Thoracic aorta (tissue), 2 donors: ENCODE data around the gene NFYC. TPM values are rescaled to one million over a fixed set of nuclear protein-coding genes. Genes with fewer than 3 reads are reported as not detected.

Source experiments
- ATAC-seq: fragments of 150-250 bp; one replicate; pipeline ENCODE4 v1.8.0; 2017; ENCODE audit warnings: low read depth; ENCODE audit not compliant: insufficient number of reproducible peaks, low FRiP score
- DNase-seq: peaks from one replicate; pipeline ENCODE4 v3.0.0-alpha.2; 2020; ENCODE audit warnings: low spot score
- H3K27ac ChIP-seq, 2 donors: fragments of 200-600 bp; sonication (generic); 1 replicate in 1 of 2; 2 replicates in 1 of 2; pipeline ENCODE4 v1.5.1; 2016; ENCODE audit warnings: mild to moderate bottlenecking in 2 of 2, moderate library complexity in 2 of 2
- H3K27me3 ChIP-seq: fragments of 200-600 bp; sonication (generic); replicated peaks from 2 replicates; pipeline ENCODE4 v1.6.0; 2016; ENCODE audit warnings: mild to moderate bottlenecking; ENCODE audit not compliant: insufficient read depth
- H3K36me3 ChIP-seq: fragments of 200-600 bp; sonication (generic); one replicate; pipeline ENCODE4 v1.5.1; 2016
- H3K4me1 ChIP-seq, 2 donors: fragments of 200-600 bp; sonication (generic); 1 replicate in 1 of 2; 2 replicates in 1 of 2; pipeline versions ENCODE4 v1.5.1 to v1.6.0; 2016; ENCODE audit warnings: low read depth in 2 of 2, mild to moderate bottlenecking in 1 of 2; ENCODE audit not compliant: control insufficient read depth in 1 of 2
- H3K4me3 ChIP-seq: fragments of 200-600 bp; sonication (generic); 2 replicates; pipeline ENCODE4 v1.5.1; 2016; ENCODE audit warnings: mild to moderate bottlenecking
- H3K9me3 ChIP-seq: fragments of 200-600 bp; sonication (generic); 2 replicates; pipeline ENCODE4 v1.5.1; 2016
- CTCF ChIP-seq: fragments of 200-600 bp; sonication (generic); IDR thresholded peaks from one replicate; pipeline ENCODE4 v1.5.1; 2019; ENCODE audit warnings: antibody characterized with exemption
- total RNA-seq, 2 donors: library from RNA; depleted of rRNA; stranded (reverse); fragments of >200 nt; gene quantifications; one replicate each; pipeline versions ENCODE4 v1.1.0 to v1.2.3, GENCODE V29; 2016

Gene NFYC
- total RNA-seq, 2 donors from 2014 or later, result 38.9 to 40.6 TPM

DNA sequence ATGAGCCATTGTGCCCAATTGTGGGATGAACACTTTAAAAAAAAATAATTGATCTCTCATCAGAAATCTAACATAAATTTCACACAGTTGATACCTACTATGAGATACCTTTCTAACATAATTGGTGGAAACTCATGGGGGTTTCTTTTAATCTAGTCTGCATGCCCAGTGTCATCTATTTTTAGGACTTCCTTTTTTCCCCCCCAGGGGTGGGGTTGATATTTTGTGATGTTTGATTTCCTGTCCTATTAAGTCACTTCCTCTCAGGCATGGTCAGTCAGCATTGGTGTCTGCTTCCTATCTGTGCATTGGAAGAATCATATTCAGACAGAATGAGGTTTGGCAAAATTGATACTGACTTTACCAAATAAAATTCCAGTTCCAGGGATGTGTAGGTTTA is 21.5 kb downstream of the NFYC start:
- no peak for TF ChIP-seq CTCF

DNA sequence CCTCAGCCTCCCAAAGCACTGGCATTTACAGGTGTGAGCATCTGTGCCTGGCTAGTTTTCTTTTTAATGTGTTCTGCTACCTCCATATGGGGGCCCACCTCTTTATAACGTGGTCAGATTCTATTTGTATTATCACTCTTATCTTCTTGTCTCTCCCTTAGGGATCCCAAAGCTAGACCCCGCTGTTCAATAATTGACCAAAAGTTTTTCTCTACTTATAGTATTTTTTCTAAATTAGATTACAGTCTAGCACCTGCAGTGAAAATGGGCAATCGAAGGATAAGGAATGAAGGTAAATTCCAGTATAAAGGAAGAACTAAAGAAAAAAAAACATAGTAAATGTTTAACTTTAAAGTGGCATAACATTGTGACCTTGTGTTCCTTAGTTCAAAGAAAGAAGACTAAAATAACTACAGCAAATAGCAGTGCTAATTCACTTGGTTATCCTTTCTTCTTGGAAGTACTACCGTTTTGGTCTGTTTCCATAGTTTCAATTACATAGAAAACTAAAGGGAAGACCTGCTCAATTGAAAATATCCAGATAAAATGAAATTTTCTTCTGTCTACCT is 24.1 kb downstream of the NFYC start:
- Histone ChIP-seq H3K27ac (no peak overlapping the region), H3K27me3 (no peaks in the 10 kb centered on the region), H3K36me3 (no peaks in the 10 kb centered on the region), H3K9me3 (no peaks in the 10 kb centered on the region), H3K4me3 (no peak overlapping the region), H3K4me1 (peaks cover 30 to 43% of the 10 kb centered on the region in 2 donors)
- no peak for TF ChIP-seq CTCF
- DNase-seq (no peak), ATAC-seq (no peak)

More for the DNA sequence above, 21.5 kb downstream of the NFYC start:
- no peaks in the 10 kb centered on the region for H3K9me3 ChIP-seq
- no peaks in the 10 kb centered on the region for H3K36me3 ChIP-seq
- peaks cover 40 to 52% of the 10 kb centered on the region in 2 donors for H3K4me1 ChIP-seq
- no peak overlapping the region for H3K4me3 ChIP-seq
- ATAC-seq (no peak), DNase-seq (no peak)
- H3K27me3 ChIP-seq, result no peaks in the 10 kb centered on the region
- H3K27ac ChIP-seq, result peak overlapping the region in 1 of 2 donors; percentile 5

DNA sequence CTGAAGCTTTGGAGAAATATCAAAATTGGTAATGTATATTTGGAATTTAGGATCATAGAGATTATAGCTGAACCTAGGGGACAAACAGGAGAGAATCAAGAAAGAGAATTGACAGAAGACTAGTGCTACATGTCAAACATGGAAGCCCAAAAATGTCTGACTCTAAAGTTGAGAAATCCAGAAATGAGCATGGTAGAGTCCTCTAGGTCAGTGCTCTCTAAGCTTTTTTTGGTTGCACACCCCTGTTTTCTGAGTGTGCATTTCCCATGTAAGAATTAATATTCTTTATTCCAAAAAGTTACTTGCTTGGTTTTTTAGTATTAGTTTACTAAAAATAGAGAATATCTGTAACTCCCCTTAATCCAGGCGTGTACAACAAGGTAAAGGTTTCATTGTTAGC is 25.6 kb downstream of the NFYC start:
- Histone ChIP-seq H3K9me3 (no peaks in the 10 kb centered on the region), H3K27me3 (no peaks in the 10 kb centered on the region), H3K27ac (no peak overlapping the region), H3K36me3 (no peaks in the 10 kb centered on the region), H3K4me3 (no peak overlapping the region), H3K4me1 (peaks cover 15 to 34% of the 10 kb centered on the region in 2 donors)
- no peak for TF ChIP-seq CTCF
- ATAC-seq (no peak), DNase-seq (no peak)

DNA sequence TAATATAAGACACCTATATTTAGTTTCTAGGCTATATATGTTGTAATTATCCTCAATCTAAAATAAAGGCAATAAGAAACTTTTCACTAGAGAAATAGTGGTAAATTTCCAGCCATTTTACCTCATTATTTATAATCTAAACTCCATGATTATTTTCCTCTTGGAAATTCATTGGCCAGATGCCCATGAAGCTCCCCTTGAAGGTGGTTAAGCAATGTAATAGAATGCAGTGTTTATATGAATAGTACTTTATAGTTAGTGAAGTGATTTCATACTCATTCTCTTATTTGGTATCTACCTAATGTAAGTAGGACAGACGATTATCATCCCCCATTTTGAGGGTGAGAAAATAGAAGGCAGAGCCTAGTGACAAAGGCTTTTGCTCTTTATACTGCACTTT is 26.5 kb downstream of the NFYC start:
- no peaks in the 10 kb centered on the region for H3K36me3 ChIP-seq
- ATAC-seq (no peak), DNase-seq (no peak)
- no peaks in the 10 kb centered on the region for H3K27me3 ChIP-seq
- no peak overlapping the region for H3K27ac ChIP-seq
- no peak overlapping the region for H3K4me3 ChIP-seq
- peaks cover 14 to 35% of the 10 kb centered on the region in 2 donors for H3K4me1 ChIP-seq
- no peaks in the 10 kb centered on the region for H3K9me3 ChIP-seq
- no peak for TF ChIP-seq CTCF

DNA sequence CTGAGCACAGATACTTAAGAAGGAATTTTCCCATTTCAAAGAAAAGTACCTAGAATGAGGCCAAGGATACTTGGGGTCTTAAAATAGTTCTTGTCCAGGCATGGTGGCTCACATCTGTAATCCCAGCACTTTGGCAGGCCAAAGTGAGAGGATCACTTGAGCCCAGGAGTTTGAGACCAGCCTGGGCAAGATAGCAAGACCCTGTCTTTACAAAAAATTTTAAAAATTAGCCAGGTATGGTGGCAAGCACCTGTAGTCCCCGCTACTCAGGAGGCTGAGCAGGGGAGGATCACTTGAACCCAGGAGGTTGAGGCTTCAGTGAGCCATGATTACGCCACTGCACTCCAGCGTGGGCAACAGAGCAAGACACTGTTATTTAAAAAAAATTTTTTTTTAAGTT is 29.0 kb downstream of the NFYC start:
- Histone ChIP-seq H3K9me3 (no peaks in the 10 kb centered on the region), H3K4me3 (no peak overlapping the region), H3K36me3 (no peaks in the 10 kb centered on the region), H3K4me1 (peaks cover 5 to 36% of the 10 kb centered on the region in 2 donors), H3K27me3 (no peaks in the 10 kb centered on the region), H3K27ac (no peak overlapping the region)
- DNase-seq, result no peak
- ATAC-seq, result no peak
- no peak for TF ChIP-seq CTCF
